ENCODE results near the gene DISP2.

DISP2 gene

DNA sequence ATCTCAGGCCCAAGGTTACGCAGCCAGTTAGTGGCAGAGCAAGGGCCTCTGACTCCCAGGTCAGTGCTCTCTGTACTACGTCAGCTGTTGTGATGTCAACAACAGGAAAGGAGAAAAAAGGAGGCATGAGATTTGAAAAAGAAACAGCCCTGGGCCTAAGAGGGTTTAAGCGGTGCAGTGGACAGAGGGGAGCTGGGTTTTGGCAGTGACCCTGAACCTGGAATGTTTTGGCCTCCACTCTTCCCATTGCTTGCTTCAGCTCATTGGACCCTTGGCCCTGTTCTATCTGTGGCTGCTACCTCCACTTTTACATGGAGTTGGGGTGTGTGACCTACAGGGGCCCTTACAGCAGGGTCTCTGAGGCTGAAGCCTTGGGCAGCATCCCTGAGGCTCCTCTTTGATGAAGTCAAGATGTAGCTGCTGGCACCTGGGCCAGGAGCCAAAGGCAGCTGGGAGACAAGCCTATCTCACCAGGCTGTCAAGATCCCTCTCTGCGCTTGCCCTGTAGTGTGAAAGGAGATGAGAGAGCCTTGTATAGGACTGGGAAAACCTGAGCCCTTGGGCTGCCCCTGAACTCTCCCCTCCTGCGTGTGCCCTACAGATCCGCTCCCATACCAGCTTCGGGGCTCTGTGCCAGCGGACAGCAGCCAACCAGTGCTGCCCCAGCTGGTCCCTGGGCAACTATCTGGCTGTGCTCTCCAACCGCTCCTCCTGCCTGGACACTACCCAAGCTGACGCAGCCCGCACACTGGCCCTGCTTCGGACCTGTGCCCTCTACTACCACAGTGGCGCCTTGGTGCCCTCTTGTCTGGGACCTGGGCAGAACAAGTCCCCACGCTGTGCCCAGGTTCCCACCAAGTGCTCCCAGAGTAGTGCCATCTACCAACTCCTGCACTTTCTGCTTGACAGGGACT lies 8.7 kb downstream of the DISP2 start:
- POLR2A ChIA-PET = interaction anchor here (1.1 to 2.7 kb wide), 3 partner anchors 16 to 39 kb away, joined by 3 to 11 read pairs (median 6); partner anchors contain the start of genes IVD and KNSTRN

DNA sequence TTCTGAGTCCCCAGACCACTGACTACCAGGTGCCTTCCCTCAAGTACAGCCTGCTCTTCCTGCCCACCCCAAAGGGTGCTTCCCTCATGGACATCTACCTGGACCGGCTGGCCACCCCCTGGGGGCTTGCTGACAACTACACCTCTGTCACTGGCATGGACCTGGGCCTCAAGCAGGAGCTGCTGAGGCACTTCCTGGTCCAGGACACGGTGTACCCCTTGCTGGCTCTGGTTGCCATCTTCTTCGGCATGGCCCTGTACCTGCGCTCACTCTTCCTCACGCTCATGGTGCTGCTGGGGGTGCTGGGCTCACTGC lies 9.3 kb downstream of the DISP2 start:
- no peak for DNase-seq (ENCODE audit: extremely low spot score)
- CTCF ChIA-PET = interaction anchor here (0.6 kb wide), 1 partner anchor 14 kb away, joined by 3 read pairs; no protein-coding TSS in a partner anchor
- POLR2A ChIA-PET = no interaction called here
- no peak for TF ChIP-seq ELF4 (IDR thresholded peaks at IDR 0.05)
- TF ChIP-seq BHLHE40 (IDR thresholded peaks at IDR 0.05; ENCODE audit: borderline replicate concordance) = no peak
- no peak for TF ChIP-seq SUZ12 (IDR thresholded peaks at IDR 0.05)
- TF ChIP-seq L3MBTL2 (conservative IDR thresholded peaks at IDR 0.05) = no peak
- no peak for TF ChIP-seq ZNF384 (IDR thresholded peaks at IDR 0.05)
- TF ChIP-seq FOXM1 (IDR thresholded peaks at IDR 0.05; ENCODE audit: borderline replicate concordance) = no peak
- no peak for TF ChIP-seq CTBP1 (IDR thresholded peaks at IDR 0.05; ENCODE audit: borderline replicate concordance)
- TF ChIP-seq SP1 (IDR thresholded peaks at IDR 0.05) = no peak
- no peak for TF ChIP-seq ARNT (IDR thresholded peaks at IDR 0.05)
- TF ChIP-seq NFRKB (IDR thresholded peaks at IDR 0.05) = no peak
- no peak for TF ChIP-seq FOXA1 (IDR thresholded peaks at IDR 0.05)
- no peak for TF ChIP-seq LEF1 (IDR thresholded peaks at IDR 0.05; ENCODE audit: borderline replicate concordance)

More for the DNA sequence above, 8.7 kb downstream of the DISP2 start:
- CTCF ChIA-PET = interaction anchor here (0.6 kb wide), 2 partner anchors 13 to 55 kb away, joined by 3 to 6 read pairs; no protein-coding TSS in a partner anchor
- TF ChIP-seq ZNF384 (IDR thresholded peaks at IDR 0.05) (no peak), FOXK2 (IDR thresholded peaks at IDR 0.05) (no peak), FOXM1 (IDR thresholded peaks at IDR 0.05; ENCODE audit: borderline replicate concordance) (no peak), NFRKB (IDR thresholded peaks at IDR 0.05) (no peak), SP1 (IDR thresholded peaks at IDR 0.05) (no peak), TARDBP (IDR thresholded peaks at IDR 0.05) (no peak), FOXA1 (IDR thresholded peaks at IDR 0.05) (no peak)
- DNase-seq (ENCODE audit: extremely low spot score) = no peak

DNA sequence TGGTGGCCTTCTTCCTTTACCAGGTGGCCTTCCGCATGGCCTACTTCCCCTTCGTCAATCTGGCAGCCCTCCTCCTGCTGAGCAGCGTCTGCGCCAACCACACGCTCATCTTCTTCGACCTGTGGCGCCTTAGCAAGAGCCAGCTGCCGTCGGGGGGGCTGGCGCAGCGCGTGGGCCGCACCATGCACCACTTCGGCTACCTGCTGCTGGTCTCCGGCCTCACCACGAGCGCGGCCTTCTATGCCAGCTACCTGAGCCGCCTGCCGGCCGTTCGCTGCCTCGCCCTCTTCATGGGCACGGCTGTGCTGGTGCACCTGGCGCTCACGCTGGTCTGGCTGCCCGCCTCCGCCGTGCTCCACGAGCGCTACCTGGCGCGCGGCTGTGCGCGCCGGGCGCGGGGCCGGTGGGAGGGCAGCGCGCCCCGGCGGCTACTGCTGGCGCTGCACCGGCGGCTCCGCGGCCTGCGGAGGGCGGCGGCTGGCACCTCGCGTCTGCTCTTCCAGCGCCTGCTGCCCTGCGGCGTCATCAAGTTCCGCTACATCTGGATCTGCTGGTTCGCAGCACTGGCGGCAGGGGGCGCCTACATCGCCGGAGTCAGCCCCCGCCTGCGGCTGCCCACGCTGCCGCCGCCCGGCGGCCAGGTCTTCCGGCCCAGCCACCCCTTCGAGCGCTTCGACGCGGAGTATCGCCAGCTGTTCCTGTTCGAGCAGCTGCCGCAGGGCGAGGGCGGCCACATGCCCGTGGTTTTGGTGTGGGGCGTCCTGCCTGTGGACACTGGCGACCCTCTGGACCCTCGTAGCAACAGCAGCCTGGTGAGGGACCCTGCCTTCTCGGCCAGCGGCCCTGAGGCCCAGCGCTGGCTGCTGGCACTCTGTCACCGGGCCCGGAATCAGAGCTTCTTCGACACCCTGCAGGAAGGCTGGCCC lies 9.9 kb downstream of the DISP2 start:
- ChIA-PET POLR2A (interaction anchor here (1.0 to 1.1 kb wide), 2 partner anchors 14 to 23 kb away, joined by 3 to 5 read pairs; partner anchors contain the start of gene KNSTRN), CTCF (interaction anchor here (0.7 to 1.1 kb wide), 4 partner anchors 25 to 152 kb away, joined by 3 read pairs; no protein-coding TSS in a partner anchor)
- peak; percentile 82 for DNase-seq (ENCODE audit: extremely low spot score)
- TF ChIP-seq TARDBP (IDR thresholded peaks at IDR 0.05) = no peak
- TF ChIP-seq L3MBTL2 (conservative IDR thresholded peaks at IDR 0.05) = peak; percentile 95

DNA sequence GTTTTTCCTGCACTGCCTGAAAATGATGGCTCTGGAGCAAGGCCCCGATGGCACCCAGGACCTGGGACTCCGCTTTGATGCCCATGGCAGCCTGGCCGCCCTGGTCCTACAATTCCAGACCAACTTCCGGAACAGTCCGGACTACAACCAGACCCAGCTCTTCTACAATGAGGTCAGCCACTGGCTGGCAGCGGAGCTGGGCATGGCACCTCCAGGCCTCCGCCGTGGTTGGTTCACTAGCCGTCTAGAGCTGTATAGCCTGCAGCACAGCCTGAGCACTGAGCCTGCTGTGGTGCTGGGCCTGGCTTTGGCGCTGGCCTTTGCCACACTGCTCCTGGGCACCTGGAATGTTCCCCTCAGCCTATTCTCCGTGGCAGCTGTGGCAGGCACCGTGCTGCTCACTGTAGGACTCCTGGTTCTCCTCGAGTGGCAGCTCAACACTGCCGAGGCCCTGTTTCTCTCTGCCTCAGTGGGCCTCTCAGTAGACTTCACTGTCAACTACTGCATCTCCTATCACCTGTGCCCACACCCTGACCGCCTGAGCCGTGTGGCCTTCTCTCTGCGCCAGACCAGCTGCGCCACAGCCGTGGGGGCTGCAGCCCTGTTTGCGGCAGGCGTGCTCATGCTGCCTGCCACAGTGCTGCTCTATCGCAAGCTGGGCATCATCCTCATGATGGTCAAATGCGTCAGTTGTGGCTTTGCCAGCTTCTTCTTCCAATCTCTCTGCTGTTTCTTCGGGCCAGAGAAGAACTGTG lies 10.9 kb downstream of the DISP2 start:
- DNase-seq (ENCODE audit: extremely low spot score) = no peak
- TF ChIP-seq HDGF (IDR thresholded peaks at IDR 0.05; ENCODE audit: borderline replicate concordance) (no peak), LEF1 (IDR thresholded peaks at IDR 0.05; ENCODE audit: borderline replicate concordance) (no peak), FOXM1 (IDR thresholded peaks at IDR 0.05; ENCODE audit: borderline replicate concordance) (no peak), L3MBTL2 (conservative IDR thresholded peaks at IDR 0.05) (no peak), NFRKB (IDR thresholded peaks at IDR 0.05) (no peak), SP1 (IDR thresholded peaks at IDR 0.05) (no peak), ELF4 (IDR thresholded peaks at IDR 0.05) (no peak), SUZ12 (IDR thresholded peaks at IDR 0.05) (no peak), FOXK2 (IDR thresholded peaks at IDR 0.05) (no peak)
- TF ChIP-seq, protein P1, sequence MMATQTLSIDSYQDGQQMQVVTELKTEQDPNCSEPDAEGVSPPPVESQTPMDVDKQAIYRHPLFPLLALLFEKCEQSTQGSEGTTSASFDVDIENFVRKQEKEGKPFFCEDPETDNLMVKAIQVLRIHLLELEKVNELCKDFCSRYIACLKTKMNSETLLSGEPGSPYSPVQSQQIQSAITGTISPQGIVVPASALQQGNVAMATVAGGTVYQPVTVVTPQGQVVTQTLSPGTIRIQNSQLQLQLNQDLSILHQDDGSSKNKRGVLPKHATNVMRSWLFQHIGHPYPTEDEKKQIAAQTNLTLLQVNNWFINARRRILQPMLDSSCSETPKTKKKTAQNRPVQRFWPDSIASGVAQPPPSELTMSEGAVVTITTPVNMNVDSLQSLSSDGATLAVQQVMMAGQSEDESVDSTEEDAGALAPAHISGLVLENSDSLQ (IDR thresholded peaks at IDR 0.05) = no peak

DNA sequence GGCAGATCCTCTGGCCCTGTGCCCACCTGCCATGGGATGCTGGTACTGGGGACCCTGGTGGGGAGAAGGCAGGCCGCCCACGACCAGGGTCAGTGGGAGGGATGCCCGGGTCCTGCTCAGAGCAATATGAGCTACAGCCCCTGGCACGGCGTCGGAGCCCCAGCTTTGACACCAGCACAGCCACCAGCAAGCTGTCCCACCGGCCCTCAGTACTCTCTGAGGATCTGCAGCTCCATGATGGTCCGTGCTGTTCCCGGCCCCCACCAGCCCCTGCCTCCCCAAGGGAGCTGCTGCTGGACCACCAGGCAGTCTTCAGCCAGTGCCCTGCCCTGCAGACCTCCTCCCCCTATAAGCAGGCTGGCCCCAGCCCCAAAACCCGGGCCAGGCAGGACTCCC lies 11.5 kb downstream of the DISP2 start:
- POLR2A ChIA-PET = interaction anchor here (1.5 kb wide), 1 partner anchor 36 kb away, joined by 4 read pairs; the partner anchor contains the start of gene IVD
- CTCF ChIA-PET = interaction anchor here (0.6 to 1.2 kb wide), 5 partner anchors 13 to 629 kb away, joined by 3 to 4 read pairs (median 3); partner anchors contain the start of gene IVD
- DNase-seq (ENCODE audit: extremely low spot score) = no peak
- no peak for TF ChIP-seq HDGF (IDR thresholded peaks at IDR 0.05; ENCODE audit: borderline replicate concordance)
- no peak for TF ChIP-seq SP1 (IDR thresholded peaks at IDR 0.05)
- TF ChIP-seq SUZ12 (IDR thresholded peaks at IDR 0.05) = no peak
- TF ChIP-seq ELF4 (IDR thresholded peaks at IDR 0.05) = no peak
- TF ChIP-seq LEF1 (IDR thresholded peaks at IDR 0.05; ENCODE audit: borderline replicate concordance) = no peak
- TF ChIP-seq CTBP1 (IDR thresholded peaks at IDR 0.05; ENCODE audit: borderline replicate concordance) = no peak
- TF ChIP-seq FOXK2 (IDR thresholded peaks at IDR 0.05) = no peak
- TF ChIP-seq ARNT (IDR thresholded peaks at IDR 0.05) = no peak
- no peak for TF ChIP-seq FOXA1 (IDR thresholded peaks at IDR 0.05)
- no peak for TF ChIP-seq TARDBP (IDR thresholded peaks at IDR 0.05)
- TF ChIP-seq BHLHE40 (IDR thresholded peaks at IDR 0.05; ENCODE audit: borderline replicate concordance) = no peak

More for the DNA sequence above, 10.9 kb downstream of the DISP2 start:
- ChIA-PET POLR2A (interaction anchor here (1.0 to 1.5 kb wide), 3 partner anchors 13 to 37 kb away, joined by 3 to 5 read pairs (median 4); partner anchors contain the start of genes IVD and KNSTRN), CTCF (interaction anchor here (0.6 to 1.2 kb wide), 7 partner anchors 14 to 151 kb away, joined by 3 to 4 read pairs (median 3); partner anchors contain the start of gene IVD)

DNA sequence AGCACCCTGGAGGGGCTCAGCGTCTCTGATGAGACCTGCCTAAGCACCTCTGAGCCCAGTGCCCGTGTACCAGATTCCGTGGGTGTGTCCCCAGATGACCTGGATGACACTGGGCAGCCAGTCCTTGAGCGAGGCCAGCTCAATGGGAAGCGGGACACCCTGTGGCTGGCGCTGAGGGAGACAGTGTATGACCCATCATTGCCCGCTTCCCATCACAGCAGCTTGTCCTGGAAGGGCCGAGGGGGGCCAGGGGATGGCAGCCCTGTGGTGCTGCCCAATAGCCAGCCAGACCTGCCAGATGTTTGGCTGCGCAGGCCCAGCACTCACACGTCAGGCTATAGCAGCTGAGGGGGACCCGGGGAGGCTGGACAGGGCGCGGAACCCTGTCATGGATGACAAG lies 12.0 kb downstream of the DISP2 start:
- POLR2A ChIA-PET = interaction anchor here (1.5 kb wide), 1 partner anchor 36 kb away, joined by 4 read pairs; the partner anchor contains the start of gene IVD

More for the DNA sequence above, 12.0 kb downstream of the DISP2 start:
- TF ChIP-seq ELF4 (IDR thresholded peaks at IDR 0.05) (no peak), NFRKB (IDR thresholded peaks at IDR 0.05) (no peak), TARDBP (IDR thresholded peaks at IDR 0.05) (no peak), CTBP1 (IDR thresholded peaks at IDR 0.05; ENCODE audit: borderline replicate concordance) (no peak), FOXA1 (IDR thresholded peaks at IDR 0.05) (no peak), ZNF384 (IDR thresholded peaks at IDR 0.05) (no peak), SUZ12 (IDR thresholded peaks at IDR 0.05) (no peak), LEF1 (IDR thresholded peaks at IDR 0.05; ENCODE audit: borderline replicate concordance) (no peak), L3MBTL2 (conservative IDR thresholded peaks at IDR 0.05) (no peak), FOXK2 (IDR thresholded peaks at IDR 0.05) (no peak), BHLHE40 (IDR thresholded peaks at IDR 0.05; ENCODE audit: borderline replicate concordance) (no peak), HDGF (IDR thresholded peaks at IDR 0.05; ENCODE audit: borderline replicate concordance) (no peak), SP1 (IDR thresholded peaks at IDR 0.05) (no peak), FOXM1 (IDR thresholded peaks at IDR 0.05; ENCODE audit: borderline replicate concordance) (no peak), ARNT (IDR thresholded peaks at IDR 0.05) (no peak)
- TF ChIP-seq, protein P1 (IDR thresholded peaks at IDR 0.05) = no peak
- no peak for DNase-seq (ENCODE audit: extremely low spot score)
- CTCF ChIA-PET = interaction anchor here (0.6 to 1.2 kb wide), 2 partner anchors 33 to 629 kb away, joined by 3 to 4 read pairs; no protein-coding TSS in a partner anchor
